Measurements from ENCODE around the gene RNF39. TPM values are rescaled to one million over a fixed set of nuclear protein-coding genes. Genes with fewer than 3 reads are reported as not detected.

Gene RNF39
- total RNA-seq, 2 experiments from 2014 or later, result not detected

DNA sequence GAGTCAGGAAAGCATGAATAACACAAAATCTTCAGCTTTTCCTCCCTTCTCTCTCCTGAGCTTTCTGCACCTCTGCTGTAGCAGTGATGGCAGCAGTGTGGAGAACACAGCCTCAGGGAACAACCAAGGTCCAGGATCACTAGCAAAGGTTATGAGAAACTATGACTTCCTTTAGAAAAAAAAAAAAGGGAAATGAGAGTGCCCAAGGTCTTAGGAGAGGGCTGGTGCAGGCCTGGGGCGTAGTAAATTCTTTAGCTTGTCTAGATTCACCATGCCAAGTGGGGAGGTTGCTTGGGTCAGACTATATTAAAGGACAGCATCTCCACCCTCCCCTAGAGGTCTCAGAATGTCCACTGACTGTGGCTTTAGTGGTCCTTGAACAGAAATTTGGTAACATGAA, 54.9 kb downstream of the RNF39 start:
- Mint-ChIP-seq H3K4me1 (ENCODE audit: low read depth) (no peaks in the 10 kb centered on the region), H3K27me3 (ENCODE audit: low read depth) (no peaks in the 10 kb centered on the region), H3K27ac (no peak overlapping the region), H3K9me3 (no peaks in the 10 kb centered on the region), H3K4me3 (no peak overlapping the region), H3K36me3 (ENCODE audit: low read depth) (peaks cover 2% of the 10 kb centered on the region)
- DNase-seq, result no peak
- intact Hi-C loops (cut with micrococcal nuclease), result no loop called here
- CTCF ChIA-PET, result interaction anchor here (0.8 kb wide), 1 partner anchor 22 kb away, joined by 3 read pairs; no protein-coding TSS in a partner anchor

Other genes starting within 250 kb of the RNF39 start
- under 1 TPM in 1 of 2 experiments, not detected in 1; 0.22 TPM for gene HLA-G, start 247.9 kb downstream of the RNF39 start, total RNA-seq
- gene HLA-A, start 133.2 kb downstream of the RNF39 start, total RNA-seq, result 1,000 to 10,000 TPM; 1,509 to 1,515 TPM
- 10 to 100 TPM; 74.6 to 77.8 TPM for gene POLR1H, start 14.5 kb downstream of the RNF39 start, total RNA-seq
- gene PPP1R11, start 8.6 kb downstream of the RNF39 start, total RNA-seq, result 10 to 100 TPM; 42.8 to 46.6 TPM
- under 1 TPM in 1 of 2 experiments, not detected in 1; 0.17 TPM for gene TRIM31, start 37.3 kb upstream of the RNF39 start, total RNA-seq
- not detected for gene TRIM40, start 60.4 kb upstream of the RNF39 start, total RNA-seq
- gene TRIM10, start 85.4 kb upstream of the RNF39 start, total RNA-seq, result under 1 TPM; 0.19 to 0.25 TPM
- gene TRIM15, start 87.8 kb upstream of the RNF39 start, total RNA-seq, result 1 to 10 TPM in 1 of 2 experiments, under 1 TPM in 1; 0.79 to 2.2 TPM
- gene TRIM26, start 137.6 kb upstream of the RNF39 start, total RNA-seq, result 10 to 100 TPM; 36.8 to 38.7 TPM